Large intestine (tissue), 3 donors: ENCODE data around the gene MC4R. TPM values are rescaled to one million over a fixed set of nuclear protein-coding genes. Genes with fewer than 3 reads are reported as not detected.
A peak's percentile ranks its signal among the peaks of the same experiment; 100 is the strongest.

Experiments used
- DNase-seq, 2 donors: peaks; one replicate each; pipeline versions ENCODE4 v3.0.0 to v3.0.0-alpha.2; 2013
- H3K27ac ChIP-seq: one replicate; pipeline ENCODE4 v1.5.1; 2013; ENCODE audit warnings: low read length
- H3K27me3 ChIP-seq: 2 replicates; pipeline ENCODE4 v1.6.1; 2013; ENCODE audit warnings: low read length; ENCODE audit not compliant: control insufficient read depth, insufficient read depth
- H3K36me3 ChIP-seq: 2 replicates; pipeline ENCODE4 v1.6.1; 2013; ENCODE audit warnings: low read length; ENCODE audit not compliant: control insufficient read depth, insufficient read depth
- H3K4me1 ChIP-seq: one replicate; pipeline ENCODE4 v1.6.1; 2013; ENCODE audit warnings: low read length; ENCODE audit not compliant: control insufficient read depth, insufficient read depth
- H3K4me3 ChIP-seq: one replicate; pipeline ENCODE4 v1.5.1; 2013; ENCODE audit warnings: low read length
- H3K9me3 ChIP-seq: one replicate; pipeline ENCODE4 v1.6.1; 2013; ENCODE audit warnings: mild to moderate bottlenecking, low read depth, low read length, moderate library complexity; ENCODE audit not compliant: control insufficient read depth
- WGBS: methylation state at CpG from one replicate; pipeline ENCODE4 v1.1.5; 2013; ENCODE audit warnings: low lambda C conversion rate; ENCODE audit not compliant: insufficient coverage; 5-methylcytosine and 5-hydroxymethylcytosine counted together
- polyA plus RNA-seq: library from polyadenylated mRNA; unstranded; fragments of 120-200 nt; gene quantifications from one replicate; pipeline ENCODE4 v1.2.1, GENCODE V29; 2013

The MC4R gene
- polyA plus RNA-seq, 1 donor, result 0.27 TPM

GRCh38 chr18:60329131-60329530, 43.4 kb downstream of the MC4R start:
- DNase-seq, result no peak
- Histone ChIP-seq H3K4me1 (no peaks in the 10 kb centered on the region), H3K36me3 (no peaks in the 10 kb centered on the region), H3K27ac (no peak overlapping the region), H3K4me3 (no peak overlapping the region), H3K9me3 (peaks cover 6% of the 10 kb centered on the region), H3K27me3 (no peaks in the 10 kb centered on the region)

GRCh38 chr18:60327880-60328279, 44.7 kb downstream of the MC4R start:
- WGBS, result 100% methylated on average over 2 of the region's 2 CpGs
- Histone ChIP-seq H3K36me3 (no peaks in the 10 kb centered on the region), H3K27me3 (no peaks in the 10 kb centered on the region), H3K4me1 (no peaks in the 10 kb centered on the region), H3K4me3 (no peak overlapping the region), H3K27ac (no peak overlapping the region), H3K9me3 (peaks cover 6% of the 10 kb centered on the region)
- no peak for DNase-seq

GRCh38 chr18:60322591-60322990, 50.0 kb downstream of the MC4R start:
- Histone ChIP-seq H3K4me3 (no peak overlapping the region), H3K4me1 (no peaks in the 10 kb centered on the region), H3K27me3 (no peaks in the 10 kb centered on the region), H3K27ac (no peak overlapping the region), H3K9me3 (no peaks in the 10 kb centered on the region), H3K36me3 (no peaks in the 10 kb centered on the region)
- DNase-seq, result peak in 1 of 2 donors; percentile 2
